HG02763 (cell line): ENCODE results near the gene MED28.
A peak's percentile ranks its signal among the peaks of the same experiment; 100 is the strongest.

ENCODE experiments used
- ATAC-seq: cut with Tn5 transposase; IDR thresholded peaks from one replicate; pipeline ENCODE4 v1.9.1; 2021; ENCODE audit warnings: mild to moderate bottlenecking, moderate library complexity; ENCODE audit not compliant: unreplicated experiment

MED28 gene

GRCh38 chr4:17665346-17665745 lies 50.9 kb downstream of the MED28 start:
- peak; percentile 45 for ATAC-seq

- ATAC-seq, result no peak
Measured at GRCh38 chr4:17665852-17666251, 51.4 kb downstream of the MED28 start.

GRCh38 chr4:17667253-17667652 lies 52.8 kb downstream of the MED28 start:
- no peak for ATAC-seq

GRCh38 chr4:17667653-17668201 lies 53.3 kb downstream of the MED28 start:
- no peak for ATAC-seq

GRCh38 chr4:17670423-17670822 lies 56.0 kb downstream of the MED28 start:
- ATAC-seq, result no peak

GRCh38 chr4:17680559-17681280 lies 66.3 kb downstream of the MED28 start:
- no peak for ATAC-seq

- no peak for ATAC-seq
Measured at GRCh38 chr4:17681281-17682221, 67.1 kb downstream of the MED28 start.

GRCh38 chr4:17682222-17682566 lies 67.8 kb downstream of the MED28 start:
- ATAC-seq, result no peak
